C4-2B (cell line): Measurements from ENCODE around the gene GRIA1.

Experiments
- CTCF ChIP-seq: fragments of 450-650 bp; conservative IDR thresholded peaks from 2 replicates; pipeline ENCODE4 v1.5.1; 2017; ENCODE audit warnings: mild to moderate bottlenecking
- ZFX ChIP-seq: fragments of 450-650 bp; IDR thresholded peaks from 2 replicates; pipeline ENCODE4 v1.6.1; 2017

- TF ChIP-seq CTCF (no peak), ZFX (no peak)
These were observed 75.4 kb downstream of the GRIA1 start for GRCh38 chr5:153565822-153566221.
